WTC11 (cell line): ENCODE data around the gene ETNK2. TPM values are rescaled to one million over a fixed set of nuclear protein-coding genes. Genes with fewer than 3 reads are reported as not detected.

Source experiments
- ATAC-seq: fragments of 200-7000 bp; cut with Tn5 transposase; 2 replicates; pipeline ENCODE4 v1.10.0; 2021; ENCODE audit warnings: mild to moderate bottlenecking, moderate library complexity
- CTCF ChIA-PET: fragments of 300-600 bp; sonication (Branson Sonifier 250); formaldehyde crosslinking; loops from one replicate; lab custom pipeline; 2021; ENCODE audit warnings: antibody characterized with exemption; lab: Charles Lee
- POLR2A ChIA-PET: fragments of 350-600 bp; sonication (Branson Sonifier 250); formaldehyde crosslinking; loops from one replicate; lab custom pipeline; 2021; ENCODE audit warnings: antibody characterized with exemption; lab: Charles Lee
- DNase-seq: peaks from one replicate; pipeline ENCODE4 v3.0.0; 2021; ENCODE audit warnings: low spot score
- H3K27ac Mint-ChIP-seq: 2 replicates; pipeline ENCODE4 v1.8.0; 2021; ENCODE audit warnings: mixed read lengths
- H3K27me3 Mint-ChIP-seq: 2 replicates; pipeline ENCODE4 v1.8.0; 2021; ENCODE audit warnings: low read depth, mild to moderate bottlenecking, moderate library complexity, mixed read lengths
- H3K36me3 Mint-ChIP-seq: 2 replicates; pipeline ENCODE4 v1.8.0; 2021; ENCODE audit warnings: mixed read lengths
- H3K4me1 Mint-ChIP-seq: 2 replicates; pipeline ENCODE4 v1.8.0; 2022; ENCODE audit warnings: mixed read lengths
- H3K4me3 Mint-ChIP-seq: 2 replicates; pipeline ENCODE4 v1.8.0; 2021; ENCODE audit warnings: mild to moderate bottlenecking, moderate library complexity, mixed read lengths
- H3K9me3 Mint-ChIP-seq: 2 replicates; pipeline ENCODE4 v1.8.0; 2021; ENCODE audit warnings: mixed read lengths
- AFF4 ChIP-seq: sonication (generic); formaldehyde crosslinking; IDR thresholded peaks from 2 replicates; pipeline ENCODE4 v1.8.1; 2023; ENCODE audit warnings: mild to moderate bottlenecking, missing genetic modification reagents, borderline replicate concordance
- ATF2 ChIP-seq: sonication (generic); formaldehyde crosslinking; IDR thresholded peaks from 2 replicates; pipeline ENCODE4 v1.8.1; 2022; ENCODE audit warnings: low read depth, missing genetic modification reagents, borderline replicate concordance
- ATF6 ChIP-seq: sonication (generic); formaldehyde crosslinking; IDR thresholded peaks from 2 replicates; pipeline ENCODE4 v1.8.1; 2023; ENCODE audit warnings: mild to moderate bottlenecking, missing genetic modification reagents
- CDX4 ChIP-seq: fragments of 250-450 bp; sonication (Bioruptor Pico); IDR thresholded peaks from 2 replicates; pipeline ENCODE4 v1.9.0; 2021; ENCODE audit warnings: moderate library complexity, mild to moderate bottlenecking, inconsistent platforms, borderline replicate concordance
- CREB1 ChIP-seq: sonication (generic); formaldehyde crosslinking; IDR thresholded peaks from 2 replicates; pipeline ENCODE4 v1.8.0; 2023; ENCODE audit warnings: mild to moderate bottlenecking, missing genetic modification reagents
- ETV6 ChIP-seq: sonication (generic); formaldehyde crosslinking; IDR thresholded peaks from 2 replicates; pipeline ENCODE4 v1.8.1; 2022; ENCODE audit warnings: mild to moderate bottlenecking, missing genetic modification reagents
- MYBL2 ChIP-seq: sonication (generic); formaldehyde crosslinking; IDR thresholded peaks from 2 replicates; pipeline ENCODE4 v1.8.1; 2023; ENCODE audit warnings: mild to moderate bottlenecking, moderate library complexity, missing genetic modification reagents
- NFATC4 ChIP-seq: fragments of 250-450 bp; sonication (Bioruptor Pico); IDR thresholded peaks from 2 replicates; pipeline ENCODE4 v1.9.0; 2021; ENCODE audit warnings: mild to moderate bottlenecking
- PRRX2 ChIP-seq: fragments of 250-450 bp; sonication (Bioruptor Pico); IDR thresholded peaks from 2 replicates; pipeline ENCODE4 v1.8.0; 2021; ENCODE audit warnings: mild to moderate bottlenecking
- RELA ChIP-seq: sonication (generic); formaldehyde crosslinking; IDR thresholded peaks from 2 replicates; pipeline ENCODE4 v1.8.1; 2022; ENCODE audit warnings: missing genetic modification reagents, mild to moderate bottlenecking, borderline replicate concordance
- TEAD1 ChIP-seq: sonication (generic); formaldehyde crosslinking; IDR thresholded peaks from 2 replicates; pipeline ENCODE4 v1.8.0; 2022; ENCODE audit warnings: mild to moderate bottlenecking, missing genetic modification reagents
- ZMAT4 ChIP-seq: fragments of 250-450 bp; sonication (Bioruptor Pico); IDR thresholded peaks from 2 replicates; pipeline ENCODE4 v1.9.0; 2021; ENCODE audit warnings: mild to moderate bottlenecking
- ZNF138 ChIP-seq: sonication (generic); formaldehyde crosslinking; conservative IDR thresholded peaks from 2 replicates; pipeline ENCODE4 v1.8.1; 2022; ENCODE audit warnings: mild to moderate bottlenecking, moderate library complexity, missing genetic modification reagents
- ZNF416 ChIP-seq: fragments of 250-450 bp; sonication (Bioruptor Pico); IDR thresholded peaks from 2 replicates; pipeline ENCODE4 v1.9.0; 2021; ENCODE audit warnings: mild to moderate bottlenecking, inconsistent platforms
- ZNF425 ChIP-seq: fragments of 250-450 bp; sonication (Bioruptor Pico); conservative IDR thresholded peaks from 2 replicates; pipeline ENCODE4 v1.9.0; 2021; ENCODE audit warnings: mild to moderate bottlenecking
- ZNF512 ChIP-seq: sonication (generic); formaldehyde crosslinking; IDR thresholded peaks from 2 replicates; pipeline ENCODE4 v1.8.1; 2022; ENCODE audit warnings: missing genetic modification reagents, borderline replicate concordance
- total RNA-seq: library from RNA; stranded (reverse); gene quantifications from 3 replicates; pipeline ENCODE4 v1.2.3, GENCODE V29; 2021

ETNK2 gene
- total RNA-seq, 1 experiment from 2014 or later: 19.7 TPM

GRCh38 chr1:204186597-204186996 is 34.8 kb upstream of the ETNK2 start:
- DNase-seq: no peak
- ChIA-PET CTCF (no interaction called here), POLR2A (no interaction called here)
- no peaks in the 10 kb centered on the region for H3K36me3 Mint-ChIP-seq
- no peak overlapping the region for H3K27ac Mint-ChIP-seq
- no peak for ATAC-seq
- H3K9me3 Mint-ChIP-seq: no peaks in the 10 kb centered on the region
- H3K4me1 Mint-ChIP-seq: peaks cover 8% of the 10 kb centered on the region
- TF ChIP-seq PRRX2 (CRISPR knock-in tag): no peak
- TF ChIP-seq ETV6 (CRISPR knock-in tag): no peak
- TF ChIP-seq ATF6 (CRISPR knock-in tag): no peak
- no peak for TF ChIP-seq ZNF416
- no peak for TF ChIP-seq ZNF425 (CRISPR knock-in tag)
- no peak for TF ChIP-seq NFATC4 (CRISPR knock-in tag)
- TF ChIP-seq RELA (CRISPR knock-in tag): no peak
- no peak for TF ChIP-seq TEAD1 (CRISPR knock-in tag)
- TF ChIP-seq ZMAT4 (CRISPR knock-in tag): no peak
- no peak for TF ChIP-seq ZNF512 (CRISPR knock-in tag)
- H3K4me3 Mint-ChIP-seq: no peak overlapping the region
- H3K27me3 Mint-ChIP-seq: peaks cover 48% of the 10 kb centered on the region

GRCh38 chr1:204181116-204181515 is 29.3 kb upstream of the ETNK2 start:
- DNase-seq (no peak), ATAC-seq (no peak)
- TF ChIP-seq CREB1: no peak
- TF ChIP-seq ZNF138 (CRISPR knock-in tag): no peak
- TF ChIP-seq CDX4: no peak
- no peak for TF ChIP-seq ATF2 (CRISPR knock-in tag)
- TF ChIP-seq AFF4 (CRISPR knock-in tag): no peak
- TF ChIP-seq MYBL2 (CRISPR knock-in tag): no peak
- no peak overlapping the region for H3K27ac Mint-ChIP-seq
- H3K36me3 Mint-ChIP-seq: no peaks in the 10 kb centered on the region
- no peaks in the 10 kb centered on the region for H3K4me1 Mint-ChIP-seq
- peaks cover 37% of the 10 kb centered on the region for H3K27me3 Mint-ChIP-seq
- H3K4me3 Mint-ChIP-seq: no peak overlapping the region
- CTCF ChIA-PET: interaction anchor here (1.9 kb wide), 1 partner anchor 25 kb away, joined by 8 read pairs; no protein-coding TSS in a partner anchor
- peaks cover 15% of the 10 kb centered on the region for H3K9me3 Mint-ChIP-seq
- POLR2A ChIA-PET: no interaction called here
